Astrocyte of the cerebellum (primary cell): ENCODE measurements around the gene SLC43A1.

Experiments used
- DNase-seq: peaks from one replicate; pipeline ENCODE4 v3.0.0-alpha.2; 2011; ENCODE audit warnings: low read depth
- H3K4me3 ChIP-seq: 2 replicates; pipeline ENCODE4 v1.5.1; 2011; ENCODE audit warnings: mild to moderate bottlenecking, low read depth, low read length, moderate library complexity
- in situ Hi-C: cut with HindIII; loops from 2 replicates; pipeline ENCODE4 v1.10.0; 2017; ENCODE audit warnings: low sequenced_read_pairs
- TF ChIP-seq, protein P1 (sequence below): IDR thresholded peaks from 2 replicates; pipeline ENCODE4 v1.5.1; 2012; ENCODE audit warnings: low read length, low read depth, moderate library complexity, mild to moderate bottlenecking; ENCODE audit errors: missing control alignments

SLC43A1 gene

DNA sequence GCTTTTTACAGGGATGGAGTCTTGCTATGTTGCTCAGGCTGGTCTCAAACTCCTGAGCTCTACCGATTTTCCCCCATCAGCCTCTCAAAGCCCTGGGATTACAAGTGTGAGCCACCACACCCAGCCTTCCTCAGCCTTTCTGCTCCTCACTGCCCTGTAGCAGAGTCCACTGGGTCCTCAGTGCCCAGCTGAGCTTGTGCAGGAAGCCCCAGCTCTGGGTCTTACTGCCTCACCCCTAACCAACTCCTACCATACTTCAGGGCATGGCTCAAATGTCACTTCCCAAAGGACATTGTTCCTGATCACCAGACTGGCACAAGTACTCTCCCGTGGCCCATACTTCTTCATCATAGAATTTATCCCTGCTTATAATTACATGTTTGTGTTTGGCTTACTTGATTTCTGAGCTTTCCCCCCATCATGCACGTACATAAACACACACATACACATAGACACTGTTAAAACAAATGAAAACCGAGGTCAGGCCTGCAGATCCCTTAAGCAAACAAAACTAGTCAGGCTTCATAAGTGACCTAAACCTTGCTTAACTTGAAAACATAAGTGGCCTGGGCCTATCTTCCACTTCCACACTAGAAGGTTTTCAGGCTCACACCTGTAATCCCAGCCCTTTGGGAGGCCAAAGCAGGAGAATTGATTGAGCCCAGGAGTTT, 74.6 kb downstream of the SLC43A1 start:
- TF ChIP-seq, protein P1, sequence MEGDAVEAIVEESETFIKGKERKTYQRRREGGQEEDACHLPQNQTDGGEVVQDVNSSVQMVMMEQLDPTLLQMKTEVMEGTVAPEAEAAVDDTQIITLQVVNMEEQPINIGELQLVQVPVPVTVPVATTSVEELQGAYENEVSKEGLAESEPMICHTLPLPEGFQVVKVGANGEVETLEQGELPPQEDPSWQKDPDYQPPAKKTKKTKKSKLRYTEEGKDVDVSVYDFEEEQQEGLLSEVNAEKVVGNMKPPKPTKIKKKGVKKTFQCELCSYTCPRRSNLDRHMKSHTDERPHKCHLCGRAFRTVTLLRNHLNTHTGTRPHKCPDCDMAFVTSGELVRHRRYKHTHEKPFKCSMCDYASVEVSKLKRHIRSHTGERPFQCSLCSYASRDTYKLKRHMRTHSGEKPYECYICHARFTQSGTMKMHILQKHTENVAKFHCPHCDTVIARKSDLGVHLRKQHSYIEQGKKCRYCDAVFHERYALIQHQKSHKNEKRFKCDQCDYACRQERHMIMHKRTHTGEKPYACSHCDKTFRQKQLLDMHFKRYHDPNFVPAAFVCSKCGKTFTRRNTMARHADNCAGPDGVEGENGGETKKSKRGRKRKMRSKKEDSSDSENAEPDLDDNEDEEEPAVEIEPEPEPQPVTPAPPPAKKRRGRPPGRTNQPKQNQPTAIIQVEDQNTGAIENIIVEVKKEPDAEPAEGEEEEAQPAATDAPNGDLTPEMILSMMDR = no peak
- no peak overlapping the region for H3K4me3 ChIP-seq
- DNase-seq = no peak
- in situ Hi-C loops = no loop called here

DNA sequence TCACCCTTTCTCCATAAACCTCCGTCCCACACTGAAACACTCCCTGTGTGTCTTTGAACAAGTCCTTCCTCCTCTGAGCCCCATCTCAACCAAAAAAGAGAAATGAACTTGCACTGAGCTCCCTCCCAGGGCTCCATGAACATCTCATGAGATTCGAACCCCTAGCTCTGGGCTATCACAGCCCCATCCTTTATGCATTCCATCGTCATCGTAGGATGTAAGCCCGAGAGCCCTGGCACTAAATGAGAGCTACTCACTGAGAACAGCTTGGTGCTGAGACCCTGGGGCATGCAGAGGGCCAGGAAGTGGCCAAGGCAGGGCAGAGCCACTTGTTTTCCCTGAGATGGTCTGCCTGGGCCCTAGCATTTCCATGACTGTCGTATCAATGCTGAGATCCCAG, 75.7 kb downstream of the SLC43A1 start:
- TF ChIP-seq, protein P1 = no peak
- in situ Hi-C loops = no loop called here

DNA sequence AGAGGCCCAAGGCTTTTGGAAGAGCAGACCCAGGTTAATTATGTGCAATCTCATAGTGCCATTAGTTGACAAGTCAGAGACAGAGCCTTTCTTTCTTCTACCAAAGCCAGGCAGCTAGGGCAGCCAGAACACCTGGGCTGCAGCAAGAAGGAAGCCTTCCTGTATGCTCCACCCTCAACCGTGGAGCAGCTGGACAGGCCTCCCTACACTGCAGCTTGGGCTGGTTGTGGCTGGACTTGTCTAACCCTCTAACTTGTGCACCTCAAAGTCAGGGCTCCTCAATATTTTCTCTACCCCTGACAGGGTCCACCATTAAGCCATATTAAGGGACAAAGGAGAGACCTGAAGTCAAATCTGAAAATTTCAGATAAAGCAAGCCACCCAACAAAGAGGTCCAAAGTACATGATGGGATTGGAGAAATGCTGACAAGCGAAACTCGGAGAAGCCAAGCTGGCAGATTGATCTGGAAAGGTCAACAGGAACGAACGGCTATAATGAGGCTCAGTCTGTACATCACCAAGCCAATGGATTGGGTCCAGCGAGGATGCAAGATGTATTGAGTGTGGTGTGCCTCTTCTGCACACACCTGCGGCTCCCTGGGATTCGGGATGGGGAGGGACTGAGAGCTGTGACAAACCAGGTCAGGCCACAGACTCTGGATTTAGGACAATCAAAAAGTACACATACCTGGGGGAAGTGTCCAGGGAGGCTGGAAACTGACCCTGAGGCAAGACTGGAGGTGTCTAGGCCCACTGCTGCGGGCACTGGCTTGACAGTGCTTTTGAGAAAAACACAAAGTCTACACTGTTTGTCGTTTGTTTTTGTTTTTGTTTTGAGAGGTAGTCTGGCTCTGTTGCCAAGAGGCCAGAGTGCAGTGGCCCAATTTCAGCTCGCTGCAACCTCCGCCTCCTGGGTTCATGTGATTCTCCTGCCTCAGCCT, 76.9 kb downstream of the SLC43A1 start:
- in situ Hi-C loops = no loop called here

More for the DNA sequence above, 75.7 kb downstream of the SLC43A1 start:
- no peak for DNase-seq
- no peak overlapping the region for H3K4me3 ChIP-seq

DNA sequence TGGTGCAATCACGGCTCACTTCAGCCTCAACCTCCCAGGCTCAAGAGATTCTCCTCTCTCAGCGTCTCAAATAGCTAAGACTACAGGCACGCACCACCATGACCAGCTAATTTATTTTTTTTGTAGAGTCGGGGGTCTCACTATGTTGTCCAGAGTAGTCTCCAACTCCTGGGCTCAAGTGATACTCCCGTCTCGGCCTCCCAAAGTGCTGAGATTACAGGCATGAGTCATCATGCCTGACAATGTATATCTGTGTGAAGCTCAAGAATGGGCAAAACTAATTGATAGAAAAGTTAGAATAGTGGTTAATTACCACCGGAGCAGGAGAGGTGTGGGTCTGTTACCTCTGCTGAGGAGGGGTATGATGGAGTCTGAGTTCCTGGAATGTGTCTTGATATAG, 79.5 kb downstream of the SLC43A1 start:
- in situ Hi-C loops = no loop called here

More for the DNA sequence above, 76.9 kb downstream of the SLC43A1 start:
- TF ChIP-seq, protein P1 = no peak
- DNase-seq = no peak
- H3K4me3 ChIP-seq = no peak overlapping the region

GRCh38 chr11:57434640-57435546, 80.6 kb downstream of the SLC43A1 start:
- TF ChIP-seq, protein P1 = no peak
- in situ Hi-C loops = no loop called here
- H3K4me3 ChIP-seq = no peak overlapping the region
- DNase-seq = peak; percentile 67

More for the DNA sequence above, 79.5 kb downstream of the SLC43A1 start:
- TF ChIP-seq, protein P1 = no peak
- no peak overlapping the region for H3K4me3 ChIP-seq
- DNase-seq = no peak
